ENCODE measurements around the gene SULT1A1.
"Not testable (repeated sequence)": the region's sequence is repeated elsewhere in the genome, so short reads cannot be mapped to it uniquely, and the experiment has no call there.

- TF ChIP-seq CTCF (IDR thresholded peaks at IDR 0.05; ENCODE audit: poor library complexity); EZH2 (IDR thresholded peaks at IDR 0.05; ENCODE audit: borderline replicate concordance): not testable (repeated sequence)
These were observed 21.1 kb upstream of the SULT1A1 start for GRCh38 chr16:28630905-28631304.

All from hepatocyte (in vitro differentiated cells).